GM19035 (cell line): ENCODE data around the gene SETMAR.
"Not testable (repeated sequence)": the region's sequence is repeated elsewhere in the genome, so short reads cannot be mapped to it uniquely, and the experiment has no call there.

Experiments
- ATAC-seq: cut with Tn5 transposase; IDR thresholded peaks from one replicate; pipeline ENCODE4 v1.9.1; 2021; ENCODE audit not compliant: unreplicated experiment

Gene SETMAR

GRCh38 chr3:4303187-4304123, at the start of gene SETMAR:
TSS of gene SETMAR (plus strand) at chr3:4303369. CDS start at chr3:4303371, 2 bp downstream.
- ATAC-seq = peak; percentile 99

GRCh38 chr3:4261406-4261805, 41.8 kb upstream of the SETMAR start:
- no peak for ATAC-seq

DNA sequence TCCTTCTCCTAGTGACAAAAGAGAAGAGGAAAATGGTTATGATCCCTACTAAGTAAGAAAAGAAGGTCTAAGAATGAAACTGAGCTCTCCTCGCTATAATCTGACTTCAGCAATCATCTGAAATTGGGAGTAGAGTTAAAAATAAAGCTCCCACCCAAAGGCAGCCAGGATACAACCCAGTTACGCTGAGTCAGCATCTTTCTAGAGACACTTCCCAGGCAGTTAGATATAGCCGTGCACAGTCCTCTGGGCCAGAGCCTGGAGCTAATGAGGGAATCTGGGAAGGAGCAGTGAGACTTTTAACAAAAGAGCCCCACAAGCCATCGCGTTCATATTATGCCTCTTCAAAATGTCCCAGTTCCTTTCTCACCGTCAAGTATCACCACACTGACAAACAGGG, 39.1 kb upstream of the SETMAR start:
- ATAC-seq = no peak

GRCh38 chr3:4270720-4271119, 32.4 kb upstream of the SETMAR start:
- peak; percentile 86 for ATAC-seq

GRCh38 chr3:4271834-4272233, 31.3 kb upstream of the SETMAR start:
- ATAC-seq = no peak

DNA sequence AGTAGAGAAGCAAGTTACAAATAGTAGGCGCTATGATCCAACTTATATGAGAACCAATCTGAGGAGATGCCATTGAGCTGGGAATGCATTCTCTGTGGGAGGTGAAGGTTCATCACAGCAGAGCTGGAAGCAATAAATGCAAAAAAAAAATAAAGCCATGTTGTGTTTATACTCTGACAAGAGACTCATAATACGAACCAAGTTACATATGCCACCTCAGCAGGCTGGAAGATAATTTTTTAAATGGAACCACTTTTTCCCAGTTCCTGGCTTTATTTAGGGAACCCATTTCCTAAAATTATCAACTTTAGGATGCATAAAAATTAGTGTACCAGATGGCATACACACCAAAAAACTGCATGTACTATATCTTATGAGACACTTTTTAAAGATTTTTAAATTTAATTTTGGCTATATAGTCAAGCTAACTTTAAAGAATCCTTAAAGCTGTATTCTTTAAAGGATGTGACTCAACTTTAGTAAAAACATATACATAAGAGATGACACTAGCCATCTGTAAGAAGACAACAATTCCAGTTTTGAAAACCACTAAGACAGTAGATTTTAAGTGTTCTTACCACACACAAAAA, 23.6 kb upstream of the SETMAR start:
- no peak for ATAC-seq

DNA sequence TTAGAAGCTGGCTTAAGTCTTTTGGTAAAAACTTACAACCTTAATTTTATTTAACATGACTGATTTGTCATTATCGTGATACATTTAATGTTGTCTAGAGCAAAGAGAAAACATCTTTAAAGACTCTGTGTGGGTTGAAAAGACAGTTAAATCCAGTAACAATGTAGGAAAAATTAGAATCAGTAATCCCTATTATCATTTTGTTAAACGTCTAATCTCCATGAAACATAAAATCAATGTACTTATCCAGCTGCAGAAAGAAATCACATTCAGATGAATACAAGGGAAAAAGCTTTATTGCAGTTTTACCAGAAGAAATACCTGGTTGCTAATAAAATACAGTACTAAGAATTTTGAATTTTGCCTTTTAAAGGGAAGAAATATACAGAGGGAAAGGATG, 21.2 kb upstream of the SETMAR start:
- ATAC-seq = no peak

GRCh38 chr3:4284865-4285264, 18.3 kb upstream of the SETMAR start:
- ATAC-seq = no peak

DNA sequence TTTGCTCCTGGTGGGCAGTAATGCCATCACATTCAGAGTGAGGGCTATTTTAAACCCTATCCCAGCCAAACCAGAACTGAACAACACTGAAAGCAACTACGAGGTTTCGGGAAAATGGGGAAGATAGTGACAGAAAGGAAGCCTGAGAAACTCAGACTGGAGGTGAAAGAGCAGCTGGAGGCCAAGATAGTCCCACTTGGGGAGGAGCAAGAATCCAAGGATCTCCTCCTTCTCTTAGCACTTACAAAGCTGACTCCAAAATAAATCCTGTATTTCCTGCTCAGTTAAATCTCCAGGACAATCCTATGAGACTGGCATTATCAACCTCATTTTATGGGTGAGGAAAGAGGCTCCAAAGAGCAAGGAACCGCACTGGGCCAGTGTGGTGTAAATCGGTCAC, 14.1 kb upstream of the SETMAR start:
- ATAC-seq = no peak

DNA sequence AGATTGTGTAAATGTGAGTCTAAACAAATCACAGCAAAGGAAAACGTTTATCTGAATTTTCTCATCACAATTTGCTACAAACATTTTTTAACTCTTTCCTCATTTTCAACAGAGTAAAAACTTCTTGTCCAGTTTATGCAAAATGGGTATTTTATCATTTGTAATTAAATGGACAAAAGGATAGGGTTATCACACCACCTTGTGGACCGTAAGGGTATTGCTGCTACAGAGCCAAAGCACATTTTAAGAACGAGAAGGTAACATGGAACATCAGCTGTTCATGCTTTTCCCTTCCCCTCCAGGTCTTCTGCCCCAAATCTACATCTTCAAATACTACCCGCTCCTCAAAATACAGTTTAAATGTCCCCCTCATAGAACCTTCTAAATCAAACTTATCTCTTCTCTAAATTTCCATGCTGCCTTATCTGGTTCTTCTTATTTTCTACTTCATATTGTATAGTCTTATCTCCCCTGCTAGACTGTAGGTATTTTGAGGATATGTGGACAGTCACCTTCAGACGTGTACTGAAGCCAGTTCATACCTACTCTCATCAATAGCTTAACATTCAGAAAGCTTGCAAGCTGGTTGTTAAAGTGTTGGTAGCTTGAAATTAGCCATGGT, 12.8 kb upstream of the SETMAR start:
- ATAC-seq = peak; percentile 75

- ATAC-seq = no peak
Measured at GRCh38 chr3:4292301-4292700, 10.9 kb upstream of the SETMAR start.

DNA sequence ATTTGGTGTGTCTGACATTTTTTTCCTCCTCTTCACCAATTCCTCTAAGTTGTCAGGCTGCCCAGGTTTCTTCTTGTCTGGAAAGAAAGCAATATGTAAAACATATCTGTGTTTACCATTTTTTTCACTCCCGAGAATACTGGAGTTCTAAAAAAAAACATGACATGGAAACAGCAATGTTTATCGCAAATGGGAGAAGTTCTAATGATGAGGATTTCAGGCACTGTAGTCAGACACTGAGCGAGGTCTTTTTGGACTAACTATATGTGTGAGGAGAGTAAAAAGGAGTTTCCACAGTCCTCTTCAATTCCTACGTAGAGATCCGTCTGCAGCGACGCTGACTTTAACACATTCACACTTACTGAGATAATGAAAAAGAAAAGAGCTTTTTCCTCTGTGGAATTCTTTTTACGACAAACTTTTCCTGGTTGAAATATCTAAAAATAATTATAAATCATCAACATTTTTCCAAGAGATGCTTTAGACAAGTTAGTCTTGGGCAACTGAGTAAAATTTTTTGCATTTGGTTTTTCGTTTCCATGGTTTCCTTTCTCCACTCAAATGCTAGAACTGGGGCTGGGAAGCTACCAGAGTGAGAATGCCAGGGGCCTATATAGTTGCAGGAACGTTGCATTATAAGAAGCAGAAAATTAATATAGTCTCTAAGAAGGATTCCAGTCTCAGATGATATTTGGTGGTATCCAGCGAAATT, 8.4 kb upstream of the SETMAR start:
- no peak for ATAC-seq

DNA sequence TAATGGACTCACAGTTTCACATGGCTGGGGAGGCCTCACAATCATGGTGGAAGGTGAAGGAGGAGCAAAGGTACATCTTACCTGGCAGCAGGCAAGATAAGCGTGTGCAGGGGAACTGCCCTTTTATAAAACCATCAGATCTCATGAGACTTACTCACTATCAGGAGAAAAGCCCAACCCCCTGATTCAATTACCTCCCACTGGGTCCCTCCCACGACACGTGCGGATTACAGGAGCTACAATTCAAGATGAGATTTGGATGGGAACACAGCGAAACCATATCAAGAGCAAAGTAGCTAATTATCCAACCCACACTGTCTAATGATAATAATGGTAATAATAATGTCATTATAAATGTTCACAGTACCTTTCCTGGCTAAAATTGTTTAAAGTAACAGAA, 6.7 kb upstream of the SETMAR start:
- ATAC-seq = not testable (repeated sequence)

DNA sequence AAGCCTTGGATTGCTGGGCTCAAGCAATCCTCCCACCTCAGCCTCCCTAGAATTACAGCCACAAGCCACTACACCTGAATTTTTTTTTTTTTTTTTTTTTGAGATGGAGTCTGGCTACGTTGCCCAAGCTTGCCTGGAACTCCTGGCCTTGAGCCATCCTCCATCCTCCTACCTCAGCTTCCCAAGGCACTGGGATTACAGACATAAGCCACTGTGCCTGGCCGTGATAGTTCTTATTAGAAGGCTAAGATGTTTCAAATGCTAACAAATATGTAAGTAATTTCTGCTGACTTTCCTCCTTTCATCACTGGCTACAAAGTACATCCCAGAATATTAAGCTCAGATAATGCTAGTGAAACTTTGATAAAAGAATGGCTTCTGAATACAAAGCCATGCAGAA, 5.7 kb upstream of the SETMAR start:
- ATAC-seq = no peak

- no peak for ATAC-seq
Measured at GRCh38 chr3:4302747-4303146, 422 bp upstream of the SETMAR start.

DNA sequence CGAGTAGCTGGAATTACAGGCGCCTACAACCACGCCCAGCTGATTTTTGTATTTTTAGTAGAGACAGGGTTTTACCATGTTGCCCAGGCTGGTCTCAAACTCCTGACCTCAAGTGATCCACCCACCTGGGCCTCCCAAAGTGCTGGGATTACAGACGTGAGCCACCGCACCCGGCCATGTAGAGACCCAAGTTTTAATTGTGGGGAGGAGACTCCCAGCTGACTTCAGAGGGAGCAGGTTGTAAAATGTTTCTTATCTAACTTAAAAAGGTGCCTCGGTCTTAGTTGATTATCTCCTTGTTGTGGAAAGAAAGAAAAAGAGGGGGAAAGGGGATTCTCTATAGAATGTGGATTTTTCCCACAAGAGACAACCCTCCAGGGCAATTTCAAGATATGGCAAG, 2.0 kb downstream of the SETMAR start:
- not testable (repeated sequence) for ATAC-seq

DNA sequence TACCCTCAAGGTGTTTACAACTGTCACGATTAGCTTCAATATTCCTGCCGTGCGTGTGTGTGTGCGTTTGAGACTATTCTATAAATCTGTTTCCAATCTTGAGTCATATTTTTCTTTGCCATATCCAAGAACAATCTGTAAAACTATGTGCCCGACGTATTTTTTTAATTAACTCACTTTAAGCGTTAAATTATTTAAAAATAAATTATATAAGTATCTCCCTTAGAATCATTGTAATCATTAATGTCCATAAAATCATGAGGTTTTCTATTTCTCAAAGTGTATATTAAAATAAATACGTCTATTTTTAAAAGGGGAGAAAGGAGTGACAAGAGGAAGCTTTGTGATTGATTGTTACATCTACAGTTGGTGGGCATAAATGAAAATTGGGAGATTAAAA, 2.9 kb downstream of the SETMAR start:
- no peak for ATAC-seq

DNA sequence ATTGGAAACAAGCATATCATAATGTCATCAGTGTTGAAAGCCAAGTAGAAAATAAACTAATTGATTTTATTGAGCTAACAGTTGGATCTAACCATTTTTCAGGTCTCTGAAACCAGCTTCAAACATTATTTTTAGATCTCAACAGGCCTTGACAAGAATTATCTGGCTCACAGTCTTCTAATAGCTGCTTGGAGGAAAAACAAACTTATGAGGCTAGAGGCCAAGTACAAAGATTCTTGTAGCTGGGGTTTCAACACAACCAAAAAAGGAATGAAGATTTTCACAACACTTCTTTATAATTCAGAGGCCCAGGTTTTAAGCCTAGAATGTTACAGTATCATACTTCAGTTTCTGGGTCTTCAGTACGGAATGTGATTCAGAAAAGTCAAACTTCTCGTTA, 3.7 kb downstream of the SETMAR start:
- no peak for ATAC-seq

- ATAC-seq = no peak
Measured at GRCh38 chr3:4309491-4310128, 6.4 kb downstream of the SETMAR start.

DNA sequence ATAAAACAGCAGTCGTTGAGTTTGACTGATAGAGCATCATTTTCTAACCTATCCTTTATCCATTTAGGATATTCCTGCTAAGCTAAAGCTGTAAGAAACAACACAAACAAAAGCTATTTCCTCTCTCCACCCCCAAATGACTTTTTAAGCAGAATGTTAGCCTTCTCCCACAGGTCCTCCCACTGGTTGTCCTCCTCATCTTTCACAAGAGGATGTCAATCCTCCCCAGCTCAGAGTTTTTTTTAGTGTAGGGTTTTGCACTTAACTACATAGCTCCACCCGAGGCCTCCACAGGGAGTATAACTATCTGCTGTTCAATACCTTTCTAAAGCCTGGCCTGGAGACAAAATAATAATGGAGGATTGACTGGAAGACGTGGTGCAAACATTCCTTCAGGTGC, 7.8 kb downstream of the SETMAR start:
- ATAC-seq = no peak

- no peak for ATAC-seq
Measured at GRCh38 chr3:4311496-4311895, 8.3 kb downstream of the SETMAR start.
